K562 (cell line): ENCODE data around the gene MGAT4B. TPM values are rescaled to one million over a fixed set of nuclear protein-coding genes. Genes with fewer than 3 reads are reported as not detected.

Experiments
- CREB3L1 ChIP-seq: fragments of 450-650 bp; IDR thresholded peaks from 2 replicates; pipeline ENCODE4 v1.6.1; 2014; ENCODE audit warnings: low read depth, mild to moderate bottlenecking, moderate library complexity, borderline replicate concordance
- HMGN3 ChIP-seq: IDR thresholded peaks from 2 replicates; pipeline ENCODE4 v1.6.1; 2011; ENCODE audit warnings: borderline replicate concordance, low read depth, mild to moderate bottlenecking, mixed read lengths, low read length; ENCODE audit not compliant: insufficient read length; ENCODE audit errors: extremely low read depth
- KDM4B ChIP-seq, 2 experiments: fragments of 450-650 bp in 1 of 2; sonication (generic) in 1 of 2; IDR thresholded peaks; 2 replicates each; pipeline ENCODE4 v1.6.1; 2016 to 2017; ENCODE audit warnings: borderline replicate concordance in 2 of 2, antibody characterized with exemption in 1 of 2, low read depth in 1 of 2, mild to moderate bottlenecking in 1 of 2
- L3MBTL2 ChIP-seq: fragments of 450-650 bp; IDR thresholded peaks from 2 replicates; pipeline ENCODE4 v1.6.1; 2016; ENCODE audit warnings: mild to moderate bottlenecking, moderate library complexity
- MLLT1 ChIP-seq, 2 experiments: fragments of 450-650 bp; IDR thresholded peaks; 2 replicates each; pipeline ENCODE4 v1.6.1; 2016
- MTA2 ChIP-seq: fragments of 450-650 bp; IDR thresholded peaks from 2 replicates; pipeline ENCODE4 v1.6.1; 2016; ENCODE audit warnings: low read depth
- NFXL1 ChIP-seq: fragments of 450-650 bp; formaldehyde crosslinking; IDR thresholded peaks from 2 replicates; pipeline ENCODE4 v1.4.0; 2021; ENCODE audit warnings: mild to moderate bottlenecking
- POLR2B ChIP-seq: fragments of 450-650 bp; IDR thresholded peaks from 2 replicates; pipeline ENCODE4 v1.6.1; 2018; ENCODE audit warnings: low read depth; ENCODE audit not compliant: partially characterized antibody
- PTTG1 ChIP-seq: fragments of 450-650 bp; IDR thresholded peaks from 2 replicates; pipeline ENCODE4 v1.6.1; 2016; ENCODE audit warnings: low read depth, mild to moderate bottlenecking, missing genetic modification characterization, missing compliant biosample characterization
- SAFB2 ChIP-seq: fragments of 200-400 bp; formaldehyde crosslinking; IDR thresholded peaks from 2 replicates; pipeline ENCODE4 v1.6.1; 2018; ENCODE audit warnings: borderline replicate concordance, low read length, low read depth, moderate library complexity; ENCODE audit not compliant: severe bottlenecking
- SMAD4 ChIP-seq: fragments of 250-450 bp; sonication (Bioruptor Pico); conservative IDR thresholded peaks from 2 replicates; pipeline ENCODE4 v1.8.0; 2021; ENCODE audit warnings: inconsistent platforms, mild to moderate bottlenecking, moderate library complexity
- TBL1XR1 ChIP-seq, 2 experiments: IDR thresholded peaks; 2 replicates each; pipeline ENCODE4 v1.6.1; 2012; ENCODE audit warnings: improper control_type of control experiment in 2 of 2, low read length in 2 of 2, mild to moderate bottlenecking in 1 of 2
- TCF7 ChIP-seq: sonication (generic); IDR thresholded peaks from 2 replicates; pipeline ENCODE4 v1.6.1; 2016; ENCODE audit warnings: antibody characterized with exemption, borderline replicate concordance
- VEZF1 ChIP-seq: fragments of 200-800 bp; sonication (Bioruptor generic); IDR thresholded peaks from 2 replicates; pipeline ENCODE4 v1.6.1; 2017; ENCODE audit warnings: missing genetic modification characterization, missing compliant biosample characterization
- ZNF143 ChIP-seq: sonication (generic); formaldehyde crosslinking; IDR thresholded peaks from 2 replicates; pipeline ENCODE4 v1.9.0; 2022; ENCODE audit warnings: mild to moderate bottlenecking, missing genetic modification reagents
- ZNF165 ChIP-seq: fragments of 250-450 bp; sonication (Bioruptor Pico); IDR thresholded peaks from 2 replicates; pipeline ENCODE4 v1.4.0; 2020; ENCODE audit warnings: borderline replicate concordance
- polyA plus RNA-seq, 8 experiments: library from polyadenylated mRNA; depleted of rRNA in 4 of 8; stranded (reverse) in 5 of 8; unstranded in 3 of 8; fragments of >200 nt; fragmentation: Nextera tagmentation in 2 of 8; fragmentation: Illumina TruSeq in 1 of 8; extraction: Ambion mirVana in 2 of 8; extraction: Trizol in 1 of 8; gene quantifications; 2 replicates each; pipeline versions ENCODE4 v1.2.1 to v1.2.3, GENCODE V29; 2011 to 2014; ENCODE audit warnings: inconsistent platforms in 1 of 8, missing spikeins in 1 of 8
- total RNA-seq, 7 experiments: library from RNA; depleted of rRNA in 6 of 7; stranded (reverse); fragments of >200 nt in 6 of 7; fragmentation: Illumina TruSeq in 2 of 7; extraction: Trizol in 2 of 7; gene quantifications; 2 replicates each; pipeline versions ENCODE4 v1.2.1 to v1.2.3, GENCODE V29; 2011 to 2021; ENCODE audit warnings: low replicate concordance in 1 of 7
- TF ChIP-seq, protein P1 (sequence below): fragments of 200-800 bp; sonication (Bioruptor generic); IDR thresholded peaks from 2 replicates; pipeline ENCODE4 v1.6.1; 2016; ENCODE audit warnings: missing genetic modification characterization, missing compliant biosample characterization

The MGAT4B gene
- total and polyA plus RNA-seq, 9 of the 15 experiments (the other 6 are each of a cell fraction or from before 2014, with no cell fraction given), result 0.34 to 133 (median 75.4) TPM

- TF ChIP-seq MLLT1 (IDR thresholded peaks at IDR 0.05), result no peak
- TF ChIP-seq ZNF165 (CRISPR knock-in tag), result no peak
- TF ChIP-seq CREB3L1, result no peak
- no peak for TF ChIP-seq KDM4B (IDR thresholded peaks at IDR 0.05; ENCODE audit: borderline replicate concordance in 2 of 2, low read depth in 1 of 2)
- TF ChIP-seq SAFB2, result no peak
- TF ChIP-seq L3MBTL2, result peak; percentile 69
- TF ChIP-seq HMGN3, result peak; percentile 55
- no peak for TF ChIP-seq SMAD4 (CRISPR knock-in tag)
- no peak for TF ChIP-seq POLR2B
- TF ChIP-seq ZNF143, result no peak; the same call in 1 of the 2 replicates
- no peak for TF ChIP-seq PTTG1 (tag)
- no peak for TF ChIP-seq MTA2
- no peak for TF ChIP-seq TCF7
- peak; percentile 65; the same call in 1 of the 2 replicates for TF ChIP-seq VEZF1 (CRISPR knock-in tag)
- TF ChIP-seq, protein P1, sequence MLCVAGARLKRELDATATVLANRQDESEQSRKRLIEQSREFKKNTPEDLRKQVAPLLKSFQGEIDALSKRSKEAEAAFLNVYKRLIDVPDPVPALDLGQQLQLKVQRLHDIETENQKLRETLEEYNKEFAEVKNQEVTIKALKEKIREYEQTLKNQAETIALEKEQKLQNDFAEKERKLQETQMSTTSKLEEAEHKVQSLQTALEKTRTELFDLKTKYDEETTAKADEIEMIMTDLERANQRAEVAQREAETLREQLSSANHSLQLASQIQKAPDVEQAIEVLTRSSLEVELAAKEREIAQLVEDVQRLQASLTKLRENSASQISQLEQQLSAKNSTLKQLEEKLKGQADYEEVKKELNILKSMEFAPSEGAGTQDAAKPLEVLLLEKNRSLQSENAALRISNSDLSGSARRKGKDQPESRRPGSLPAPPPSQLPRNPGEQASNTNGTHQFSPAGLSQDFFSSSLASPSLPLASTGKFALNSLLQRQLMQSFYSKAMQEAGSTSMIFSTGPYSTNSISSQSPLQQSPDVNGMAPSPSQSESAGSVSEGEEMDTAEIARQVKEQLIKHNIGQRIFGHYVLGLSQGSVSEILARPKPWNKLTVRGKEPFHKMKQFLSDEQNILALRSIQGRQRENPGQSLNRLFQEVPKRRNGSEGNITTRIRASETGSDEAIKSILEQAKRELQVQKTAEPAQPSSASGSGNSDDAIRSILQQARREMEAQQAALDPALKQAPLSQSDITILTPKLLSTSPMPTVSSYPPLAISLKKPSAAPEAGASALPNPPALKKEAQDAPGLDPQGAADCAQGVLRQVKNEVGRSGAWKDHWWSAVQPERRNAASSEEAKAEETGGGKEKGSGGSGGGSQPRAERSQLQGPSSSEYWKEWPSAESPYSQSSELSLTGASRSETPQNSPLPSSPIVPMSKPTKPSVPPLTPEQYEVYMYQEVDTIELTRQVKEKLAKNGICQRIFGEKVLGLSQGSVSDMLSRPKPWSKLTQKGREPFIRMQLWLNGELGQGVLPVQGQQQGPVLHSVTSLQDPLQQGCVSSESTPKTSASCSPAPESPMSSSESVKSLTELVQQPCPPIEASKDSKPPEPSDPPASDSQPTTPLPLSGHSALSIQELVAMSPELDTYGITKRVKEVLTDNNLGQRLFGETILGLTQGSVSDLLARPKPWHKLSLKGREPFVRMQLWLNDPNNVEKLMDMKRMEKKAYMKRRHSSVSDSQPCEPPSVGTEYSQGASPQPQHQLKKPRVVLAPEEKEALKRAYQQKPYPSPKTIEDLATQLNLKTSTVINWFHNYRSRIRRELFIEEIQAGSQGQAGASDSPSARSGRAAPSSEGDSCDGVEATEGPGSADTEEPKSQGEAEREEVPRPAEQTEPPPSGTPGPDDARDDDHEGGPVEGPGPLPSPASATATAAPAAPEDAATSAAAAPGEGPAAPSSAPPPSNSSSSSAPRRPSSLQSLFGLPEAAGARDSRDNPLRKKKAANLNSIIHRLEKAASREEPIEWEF (CRISPR knock-in tag), result no peak
- no peak for TF ChIP-seq TBL1XR1 (IDR thresholded peaks at IDR 0.05; ENCODE audit: low read length in 2 of 2)
- TF ChIP-seq NFXL1 (CRISPR knock-in tag), result no peak
These were observed 977 bp downstream of the MGAT4B start (continued) for GRCh38 chr5:179805529-179806249.
